NCI-H1694 (cell line): ENCODE measurements around the gene CRNKL1.

ENCODE experiments used
- DNase-seq: peaks from one replicate; lab custom pipeline; 2025; lab: John Stamatoyannopoulos, UW

CRNKL1 gene

GRCh38 chr20:20052074-20052970 lies at the start of gene CRNKL1, which contains the start of gene CFAP61:
CRNKL1 (minus strand) TSS chr20:20052466; CDS start chr20:20052342, 124 bp downstream.
CFAP61 (plus strand) TSS chr20:20052532; CDS start chr20:20056654, 4,122 bp downstream.
- DNase-seq, result peak; percentile 75

GRCh38 chr20:20100881-20101280 lies 48.6 kb upstream of the CRNKL1 start:
- DNase-seq, result no peak

- no peak for DNase-seq
Measured at GRCh38 chr20:20096421-20096820, 44.2 kb upstream of the CRNKL1 start.

- DNase-seq, result no peak
Measured at GRCh38 chr20:20095114-20095872, 43.0 kb upstream of the CRNKL1 start.

- DNase-seq, result no peak
Measured at GRCh38 chr20:20094410-20094809, 42.1 kb upstream of the CRNKL1 start.

- no peak for DNase-seq
Measured at GRCh38 chr20:20092827-20093226, 40.6 kb upstream of the CRNKL1 start.

GRCh38 chr20:20089939-20090338 lies 37.7 kb upstream of the CRNKL1 start:
- no peak for DNase-seq

GRCh38 chr20:20089018-20089417 lies 36.8 kb upstream of the CRNKL1 start:
- no peak for DNase-seq

- no peak for DNase-seq
Measured at GRCh38 chr20:20085812-20086211, 33.5 kb upstream of the CRNKL1 start.

- DNase-seq, result no peak
Measured at GRCh38 chr20:20085071-20085470, 32.8 kb upstream of the CRNKL1 start.

GRCh38 chr20:20084296-20084752 lies 32.1 kb upstream of the CRNKL1 start:
- peak; percentile 33 for DNase-seq

GRCh38 chr20:20083807-20084206 lies 31.5 kb upstream of the CRNKL1 start:
- peak; percentile 46 for DNase-seq

- DNase-seq, result no peak
Measured at GRCh38 chr20:20079102-20079784, 27.0 kb upstream of the CRNKL1 start.

GRCh38 chr20:20078041-20078440 lies 25.8 kb upstream of the CRNKL1 start:
- no peak for DNase-seq

- DNase-seq, result no peak
Measured at GRCh38 chr20:20076297-20077065, 24.2 kb upstream of the CRNKL1 start.

GRCh38 chr20:20075032-20075431 lies 22.8 kb upstream of the CRNKL1 start:
- DNase-seq, result no peak

- peak; percentile 63 for DNase-seq
Measured at GRCh38 chr20:20073801-20074371, 21.6 kb upstream of the CRNKL1 start.

GRCh38 chr20:20070871-20071726 lies 18.8 kb upstream of the CRNKL1 start:
- DNase-seq, result no peak

GRCh38 chr20:20065361-20065760 lies 13.1 kb upstream of the CRNKL1 start:
- DNase-seq, result no peak
